GM12878 (cell line): Measurements from ENCODE around the gene RAB7B. TPM values are rescaled to one million over a fixed set of nuclear protein-coding genes. Genes with fewer than 3 reads are reported as not detected.

ENCODE experiments used
- ATAC-seq: fragments of 200-7000 bp; cut with Tn5 transposase; 3 replicates; pipeline ENCODE4 v1.9.1; 2020; ENCODE audit warnings: mild to moderate bottlenecking, moderate library complexity
- BruUV-seq: library from RNA; stranded (reverse); fragments of 400-500 nt; replicated peaks from 2 replicates; lab custom pipeline; 2021; lab: Mats Ljungman, UMichigan
- CTCF ChIA-PET: fragments of 300-600 bp; sonication (Branson Sonifier 250); formaldehyde crosslinking; extraction: SDS; loops from one replicate; lab custom pipeline; 2021; ENCODE audit warnings: inconsistent platforms; lab: Yijun Ruan, JAX
- POLR2A ChIA-PET: fragments of 350-600 bp; formaldehyde crosslinking; extraction: SDS; loops from one replicate; lab custom pipeline; 2021; ENCODE audit warnings: inconsistent platforms; lab: Charles Lee
- RAD21 ChIA-PET: fragments of 300-600 bp; sonication (Branson Sonifier 250); formaldehyde crosslinking; loops from one replicate; lab custom pipeline; 2023; ENCODE audit warnings: antibody characterized with exemption; ENCODE audit not compliant: unreplicated experiment; lab: Charles Lee
- SMC1A ChIA-PET: fragments of 300-600 bp; sonication (Branson Sonifier 250); formaldehyde crosslinking; loops from one replicate; lab custom pipeline; 2023; ENCODE audit not compliant: unreplicated experiment, uncharacterized antibody; lab: Charles Lee
- DNase-seq: peaks from one replicate; pipeline ENCODE4 v3.0.0-alpha.2; 2011; ENCODE audit warnings: low read depth, low spot score
- FAIRE-seq: peaks from 3 replicates; lab custom pipeline; 2011; peaks lifted over from hg19 to GRCh38; lab: Jason Lieb, UNC
- H2AFZ ChIP-seq: 2 replicates; pipeline ENCODE4 v1.6.0; 2011; ENCODE audit warnings: low read depth, low read length, control low read depth; ENCODE audit not compliant: control insufficient read depth
- H3K27ac ChIP-seq: 2 replicates; pipeline ENCODE4 v1.5.1; 2011; ENCODE audit warnings: control low read depth; ENCODE audit not compliant: control insufficient read depth, insufficient read depth
- H3K27me3 ChIP-seq, 2 experiments: replicated peaks in 1 of 2; 2 replicates each; pipeline versions ENCODE4 v1.6.0 to v1.6.1; 2011; ENCODE audit warnings: low read length in 1 of 2; ENCODE audit not compliant: control insufficient read depth in 2 of 2, insufficient read depth in 2 of 2
- H3K36me3 ChIP-seq, 2 experiments: 2 replicates each; pipeline ENCODE4 v1.5.1; 2011; ENCODE audit warnings: low read length in 1 of 2; ENCODE audit not compliant: control insufficient read depth in 2 of 2, insufficient read depth in 2 of 2
- H3K4me1 ChIP-seq: 2 replicates; pipeline ENCODE4 v1.6.1; 2011; ENCODE audit warnings: mild to moderate bottlenecking, low read length, moderate library complexity, mixed read lengths; ENCODE audit not compliant: control insufficient read depth, insufficient read depth
- H3K4me2 ChIP-seq: 2 replicates; pipeline ENCODE4 v1.6.0; 2011; ENCODE audit warnings: control low read depth; ENCODE audit not compliant: control insufficient read depth, insufficient read depth
- H3K4me3 ChIP-seq: fragments of 200-600 bp; sonication (generic); 2 replicates; pipeline ENCODE4 v1.5.1; 2016
- H3K79me2 ChIP-seq: 2 replicates; pipeline ENCODE4 v1.6.0; 2011; ENCODE audit warnings: low read length; ENCODE audit not compliant: control insufficient read depth, insufficient read depth
- H3K9ac ChIP-seq: 2 replicates; pipeline ENCODE4 v1.8.0; 2011; ENCODE audit warnings: low read length, control low read depth, mixed read lengths; ENCODE audit not compliant: control insufficient read depth, insufficient read depth
- H3K9me3 ChIP-seq: replicated peaks from 3 replicates; pipeline ENCODE4 v1.5.1; 2011; ENCODE audit warnings: mild to moderate bottlenecking, low read length; ENCODE audit not compliant: control insufficient read depth, insufficient read depth
- H4K20me1 ChIP-seq: 2 replicates; pipeline ENCODE4 v1.6.0; 2011; ENCODE audit not compliant: control insufficient read depth, insufficient read depth
- CREM ChIP-seq: IDR thresholded peaks from 2 replicates; pipeline ENCODE4 v1.6.1; 2014; ENCODE audit warnings: antibody characterized with exemption, low read depth
- NFYA ChIP-seq: IDR thresholded peaks from 2 replicates; pipeline ENCODE4 v1.6.1; 2011; ENCODE audit warnings: low read depth, mild to moderate bottlenecking, low read length, improper control_type of control experiment, borderline replicate concordance
- RELA ChIP-seq: fragments of 450-650 bp; IDR thresholded peaks from 2 replicates; pipeline ENCODE4 v1.8.0; 2014; ENCODE audit warnings: borderline replicate concordance; ENCODE audit not compliant: partially characterized antibody
- SP1 ChIP-seq: IDR thresholded peaks from one replicate; pipeline ENCODE4 v1.6.1; 2011; ENCODE audit warnings: low read depth, low read length
- STAT3 ChIP-seq: IDR thresholded peaks from 2 replicates; pipeline ENCODE4 v1.6.1; 2011; ENCODE audit warnings: low read depth, low read length, improper control_type of control experiment
- WGBS: methylation state at CpG from one replicate; pipeline ENCODE4 v1.1.6; 2016; ENCODE audit warnings: low lambda C conversion rate; ENCODE audit not compliant: insufficient replicate concordance, insufficient coverage; ENCODE audit errors: missing lambda C conversion rate; 5-methylcytosine and 5-hydroxymethylcytosine counted together
- in situ Hi-C: fragments of 300-500 bp; cut with MboI; formaldehyde crosslinking; loops from 9 replicates; pipeline ENCODE4 v1.14.3; 2018; ENCODE audit warnings: mixed read lengths
- intact Hi-C: fragments of 100-400 bp; cut with micrococcal nuclease; formaldehyde crosslinking; loops from one replicate; pipeline ENCODE4 v1.14.2; 2022; ENCODE audit not compliant: unreplicated experiment
- polyA plus RNA-seq, 11 experiments: library from polyadenylated mRNA; depleted of rRNA in 4 of 11; unstranded in 6 of 11; stranded (reverse) in 5 of 11; fragments of >200 nt; fragmentation: Nextera tagmentation in 4 of 11; fragmentation: Illumina TruSeq in 1 of 11; extraction: Ambion mirVana in 4 of 11; extraction: Trizol in 1 of 11; gene quantifications; 1 replicate in 1 of 11; 2 replicates in 10 of 11; pipeline versions ENCODE4 v1.2.1 to v1.2.3, GENCODE V29; 2011 to 2016; ENCODE audit warnings: inconsistent platforms in 2 of 11, missing spikeins in 2 of 11, low read depth in 1 of 11
- total RNA-seq, 4 experiments: library from RNA; depleted of rRNA in 3 of 4; stranded (reverse); fragments of >200 nt in 3 of 4; fragmentation: Illumina TruSeq in 1 of 4; extraction: Trizol in 1 of 4; gene quantifications; 2 replicates each; pipeline versions ENCODE4 v1.2.1 to v1.2.3, GENCODE V29; 2013 to 2021
- TF ChIP-seq, protein P1 (sequence below): fragments of 450-650 bp; IDR thresholded peaks from 2 replicates; pipeline ENCODE4 v1.6.1; 2017; ENCODE audit warnings: mild to moderate bottlenecking, moderate library complexity
- TF ChIP-seq, protein P2 (sequence below), 3 experiments: IDR thresholded peaks in 2 of 3; conservative IDR thresholded peaks in 1 of 3; 2 replicates each; pipeline ENCODE4 v1.5.1; 2011; ENCODE audit warnings: low read depth in 3 of 3, low read length in 3 of 3, mild to moderate bottlenecking in 3 of 3, control low read depth in 2 of 3, moderate library complexity in 2 of 3, inconsistent platforms in 1 of 3, mixed read lengths in 1 of 3; ENCODE audit not compliant: control insufficient read depth in 2 of 3, insufficient read depth in 1 of 3; ENCODE audit errors: extremely low read depth in 1 of 3

Gene RAB7B
- total and polyA plus RNA-seq, 10 of the 15 experiments (the other 5 are each of a cell fraction or from before 2014, with no cell fraction given) = 0.09 TPM; not detected in 9

DNA sequence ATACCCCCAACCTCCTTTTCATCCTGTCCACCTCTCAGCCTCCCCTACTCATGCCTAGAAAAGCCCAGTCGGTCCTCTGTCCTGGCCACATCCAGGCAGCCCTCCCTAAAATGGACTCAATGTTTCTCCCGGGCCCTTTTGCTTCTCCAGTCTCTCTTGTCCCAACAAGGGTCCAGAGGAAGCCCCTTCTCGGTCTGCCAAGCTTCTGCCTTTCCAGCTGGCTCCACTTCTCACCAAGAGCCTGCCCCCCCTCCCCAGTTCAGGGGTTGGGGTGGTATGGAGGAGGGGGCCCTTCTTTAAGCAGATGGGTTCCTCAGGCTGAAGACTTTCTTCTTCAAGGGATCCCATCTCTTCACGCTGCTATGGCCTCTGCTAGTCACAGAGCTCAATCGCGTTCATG lies 23.9 kb downstream of the RAB7B start:
- POLR2A ChIA-PET = interaction anchor here (0.5 kb wide), 1 partner anchor 22 kb away, joined by 7 read pairs; no protein-coding TSS in a partner anchor
- RAD21 ChIA-PET = interaction anchor here (3.7 to 8.6 kb wide), 4 partner anchors 60 to 320 kb away, joined by 121 to 197 read pairs (median 156); no protein-coding TSS in a partner anchor
- no peak overlapping the region for H3K27ac ChIP-seq
- CTCF ChIA-PET = interaction anchor here (1.1 to 9.6 kb wide), 8 partner anchors 17 to 320 kb away, joined by 3 to 296 read pairs (median 98); no protein-coding TSS in a partner anchor
- BruUV-seq = no TSS peak
- TF ChIP-seq NFYA (no peak), STAT3 (no peak), RELA (no peak), CREM (no peak), SP1 (no peak)
- TF ChIP-seq, protein P1, sequence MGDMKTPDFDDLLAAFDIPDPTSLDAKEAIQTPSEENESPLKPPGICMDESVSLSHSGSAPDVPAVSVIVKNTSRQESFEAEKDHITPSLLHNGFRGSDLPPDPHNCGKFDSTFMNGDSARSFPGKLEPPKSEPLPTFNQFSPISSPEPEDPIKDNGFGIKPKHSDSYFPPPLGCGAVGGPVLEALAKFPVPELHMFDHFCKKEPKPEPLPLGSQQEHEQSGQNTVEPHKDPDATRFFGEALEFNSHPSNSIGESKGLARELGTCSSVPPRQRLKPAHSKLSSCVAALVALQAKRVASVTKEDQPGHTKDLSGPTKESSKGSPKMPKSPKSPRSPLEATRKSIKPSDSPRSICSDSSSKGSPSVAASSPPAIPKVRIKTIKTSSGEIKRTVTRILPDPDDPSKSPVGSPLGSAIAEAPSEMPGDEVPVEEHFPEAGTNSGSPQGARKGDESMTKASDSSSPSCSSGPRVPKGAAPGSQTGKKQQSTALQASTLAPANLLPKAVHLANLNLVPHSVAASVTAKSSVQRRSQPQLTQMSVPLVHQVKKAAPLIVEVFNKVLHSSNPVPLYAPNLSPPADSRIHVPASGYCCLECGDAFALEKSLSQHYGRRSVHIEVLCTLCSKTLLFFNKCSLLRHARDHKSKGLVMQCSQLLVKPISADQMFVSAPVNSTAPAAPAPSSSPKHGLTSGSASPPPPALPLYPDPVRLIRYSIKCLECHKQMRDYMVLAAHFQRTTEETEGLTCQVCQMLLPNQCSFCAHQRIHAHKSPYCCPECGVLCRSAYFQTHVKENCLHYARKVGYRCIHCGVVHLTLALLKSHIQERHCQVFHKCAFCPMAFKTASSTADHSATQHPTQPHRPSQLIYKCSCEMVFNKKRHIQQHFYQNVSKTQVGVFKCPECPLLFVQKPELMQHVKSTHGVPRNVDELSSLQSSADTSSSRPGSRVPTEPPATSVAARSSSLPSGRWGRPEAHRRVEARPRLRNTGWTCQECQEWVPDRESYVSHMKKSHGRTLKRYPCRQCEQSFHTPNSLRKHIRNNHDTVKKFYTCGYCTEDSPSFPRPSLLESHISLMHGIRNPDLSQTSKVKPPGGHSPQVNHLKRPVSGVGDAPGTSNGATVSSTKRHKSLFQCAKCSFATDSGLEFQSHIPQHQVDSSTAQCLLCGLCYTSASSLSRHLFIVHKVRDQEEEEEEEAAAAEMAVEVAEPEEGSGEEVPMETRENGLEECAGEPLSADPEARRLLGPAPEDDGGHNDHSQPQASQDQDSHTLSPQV = no peak
- TF ChIP-seq, protein P2, sequence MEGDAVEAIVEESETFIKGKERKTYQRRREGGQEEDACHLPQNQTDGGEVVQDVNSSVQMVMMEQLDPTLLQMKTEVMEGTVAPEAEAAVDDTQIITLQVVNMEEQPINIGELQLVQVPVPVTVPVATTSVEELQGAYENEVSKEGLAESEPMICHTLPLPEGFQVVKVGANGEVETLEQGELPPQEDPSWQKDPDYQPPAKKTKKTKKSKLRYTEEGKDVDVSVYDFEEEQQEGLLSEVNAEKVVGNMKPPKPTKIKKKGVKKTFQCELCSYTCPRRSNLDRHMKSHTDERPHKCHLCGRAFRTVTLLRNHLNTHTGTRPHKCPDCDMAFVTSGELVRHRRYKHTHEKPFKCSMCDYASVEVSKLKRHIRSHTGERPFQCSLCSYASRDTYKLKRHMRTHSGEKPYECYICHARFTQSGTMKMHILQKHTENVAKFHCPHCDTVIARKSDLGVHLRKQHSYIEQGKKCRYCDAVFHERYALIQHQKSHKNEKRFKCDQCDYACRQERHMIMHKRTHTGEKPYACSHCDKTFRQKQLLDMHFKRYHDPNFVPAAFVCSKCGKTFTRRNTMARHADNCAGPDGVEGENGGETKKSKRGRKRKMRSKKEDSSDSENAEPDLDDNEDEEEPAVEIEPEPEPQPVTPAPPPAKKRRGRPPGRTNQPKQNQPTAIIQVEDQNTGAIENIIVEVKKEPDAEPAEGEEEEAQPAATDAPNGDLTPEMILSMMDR (IDR thresholded peaks at IDR 0.05 in 2 of 3, conservative IDR thresholded peaks at IDR 0.05 in 1 of 3; ENCODE audit: control insufficient read depth in 2 of 3, extremely low read depth in 1 of 3, insufficient read depth in 1 of 3, low read depth in 3 of 3, low read length in 3 of 3) = no peak
- TF ChIP-seq, all 136 proteins: peak for 0
- WGBS = 14% methylated on average over 6 of the region's 6 CpGs
- Histone ChIP-seq H2AFZ (no peak overlapping the region), H3K4me1 (no peaks in the 10 kb centered on the region), H3K4me2 (no peak overlapping the region), H4K20me1 (no peaks in the 10 kb centered on the region), H3K9ac (no peak overlapping the region), H3K79me2 (no peaks in the 10 kb centered on the region), H3K36me3 (no peaks in the 10 kb centered on the region), H3K9me3 (no peaks in the 10 kb centered on the region), H3K27me3 (no peaks in the 10 kb centered on the region; a peak in 1 of 4 replicates), H3K4me3 (no peak overlapping the region)
- no peak for ATAC-seq
- in situ Hi-C loops = no loop called here
- intact Hi-C loops = loop anchor here (5.0 kb wide), 1 partner anchor 387 kb away; no protein-coding TSS in a partner anchor
- SMC1A ChIA-PET = interaction anchor here (1.7 to 5.1 kb wide), 4 partner anchors 60 to 387 kb away, joined by 5 to 110 read pairs (median 104); no protein-coding TSS in a partner anchor
- no peak for FAIRE-seq
- DNase-seq = no peak
